GM23248 (cell line): Measurements from ENCODE around the gene XPO6.

Source experiments
- EZH2 ChIP-seq: fragments of 200-600 bp; sonication (generic); IDR thresholded peaks from 2 replicates; pipeline ENCODE4 v1.6.1; 2018; ENCODE audit warnings: antibody characterized with exemption, mild to moderate bottlenecking; ENCODE audit not compliant: insufficient read depth, poor library complexity, severe bottlenecking
- EZH2phosphoT487 ChIP-seq: fragments of 200-600 bp; sonication (generic); IDR thresholded peaks from 2 replicates; pipeline ENCODE4 v1.6.1; 2018; ENCODE audit warnings: antibody characterized with exemption, moderate library complexity, mild to moderate bottlenecking, low read depth; ENCODE audit not compliant: insufficient read depth

DNA sequence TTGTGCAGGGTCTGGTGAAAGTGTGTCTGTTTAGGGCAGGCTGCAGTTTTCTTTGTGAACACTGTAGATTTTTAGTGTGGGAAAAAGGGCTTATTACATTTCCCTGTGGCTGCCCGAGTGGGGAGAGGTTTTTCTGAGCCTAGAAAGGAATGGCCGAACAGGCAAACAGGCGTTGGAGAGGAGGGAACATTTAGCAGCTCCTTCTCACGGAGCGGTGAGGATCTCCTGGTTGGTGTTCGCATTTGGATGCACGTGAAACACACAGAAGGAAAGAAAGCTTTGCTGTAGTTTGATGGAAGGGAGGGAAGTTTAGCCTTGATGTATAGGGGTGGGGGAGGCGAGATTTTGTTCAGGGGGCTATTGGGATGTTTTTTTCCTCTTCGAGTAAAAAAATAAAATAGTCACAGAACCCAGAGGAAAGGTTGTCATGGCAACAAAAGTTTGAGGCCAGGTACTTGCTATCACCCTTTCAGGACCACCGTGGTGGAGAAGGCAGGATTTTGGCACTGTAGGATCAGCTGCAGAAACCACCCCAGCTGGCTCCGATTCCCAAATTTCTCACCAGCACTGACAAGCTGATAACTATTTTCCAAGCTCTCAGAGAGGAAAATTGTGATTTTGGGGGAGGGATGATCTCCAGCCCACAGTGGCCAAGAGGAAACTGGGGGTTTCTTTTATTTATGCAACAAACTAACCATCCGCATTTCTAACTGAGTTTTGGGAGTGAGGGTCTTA, 151.8 kb downstream of the XPO6 start:
- TF ChIP-seq EZH2phosphoT487 (no peak), EZH2 (no peak)
